ENCODE measurements around the gene ATP11A. TPM values are rescaled to one million over a fixed set of nuclear protein-coding genes. Genes with fewer than 3 reads are reported as not detected.
A peak's percentile ranks its signal among the peaks of the same experiment; 100 is the strongest.

The ATP11A gene
- total and polyA plus RNA-seq, 9 of the 15 experiments (the other 6 are each of a cell fraction or from before 2014, with no cell fraction given): 0.38 to 34.2 (median 4.2) TPM

- Histone ChIP-seq H3K27me3 (ENCODE audit: control insufficient read depth in 2 of 2, insufficient read depth in 2 of 2, low read length in 2 of 2) (no peaks in the 10 kb centered on the region), H3K27ac (ENCODE audit: extremely low read depth, low read depth, low read length) (no peak overlapping the region), H3K9me1 (ENCODE audit: control insufficient read depth, insufficient read depth, low read length) (no peaks in the 10 kb centered on the region), H2AFZ (ENCODE audit: low read depth, low read length) (no peak overlapping the region), H3K4me1 (replicated peaks in 1 of 2; ENCODE audit: control insufficient read depth in 2 of 2, insufficient read depth in 2 of 2, low read length in 2 of 2) (no peaks in the 10 kb centered on the region; a peak in 1 of 5 replicates), H3K4me3 (no peak overlapping the region), H4K20me1 (replicated peaks; ENCODE audit: control insufficient read depth, insufficient read depth, low read length) (no peaks in the 10 kb centered on the region), H3K79me2 (ENCODE audit: control insufficient read depth, insufficient read depth, low read length) (no peaks in the 10 kb centered on the region), H3K4me2 (ENCODE audit: insufficient read depth, low read length) (no peak overlapping the region), H3K9me3 (replicated peaks; ENCODE audit: control insufficient read depth, insufficient read depth, low read depth, low read length) (no peaks in the 10 kb centered on the region), H3K9ac (ENCODE audit: insufficient read depth in 1 of 2, low read depth in 2 of 2, low read length in 2 of 2) (no peak overlapping the region), H3K36me3 (ENCODE audit: control insufficient read depth, insufficient read depth, low read length) (peaks cover 43% of the 10 kb centered on the region; the same call in 2 of the 3 replicates)
- no TSS peak for BruUV-seq (replicated peaks)
- 82% methylated on average over 11 of the region's 16 CpGs for WGBS (ENCODE audit: insufficient coverage, low coverage, missing lambda C conversion rate)
- ChIA-PET POLR2A (no interaction called here), CTCF (ENCODE audit: low intra/inter-chr PET ratio) (no interaction called here)
- ATAC-seq (no peak), DNase-seq (ENCODE audit: extremely low read depth in 1 of 4, low spot score in 3 of 4) (no peak), FAIRE-seq (no peak)
- intact Hi-C loops (cut with micrococcal nuclease) (no loop called here), in situ Hi-C loops (cut with MboI) (no loop called here)
- TF ChIP-seq CHD1 (IDR thresholded peaks at IDR 0.05; ENCODE audit: low read length) (no peak), RBBP5 (IDR thresholded peaks at IDR 0.05; ENCODE audit: borderline replicate concordance, insufficient read depth, low read length, poor library complexity, severe bottlenecking) (no peak), MAFK (IDR thresholded peaks at IDR 0.05; ENCODE audit: low read length) (no peak), POLR3A (IDR thresholded peaks at IDR 0.05; ENCODE audit: borderline replicate concordance, extremely low read depth, insufficient read depth, insufficient read length) (no peak), POLR2G (IDR thresholded peaks at IDR 0.05; ENCODE audit: low read depth, low read length) (0 out of 2 replicates have a peak, but pooled peaks have one; percentile 14), ZFP30 (CRISPR knock-in tag; IDR thresholded peaks at IDR 0.05; ENCODE audit: borderline replicate concordance) (no peak), NR0B1 (IDR thresholded peaks at IDR 0.05; ENCODE audit: partially characterized antibody) (no peak)
Observed at GRCh38 chr13:112835344-112835743, 145.5 kb downstream of the ATP11A start.
